HCT116 (cell line): Measurements from ENCODE around the gene KCNK10. TPM values are rescaled to one million over a fixed set of nuclear protein-coding genes. Genes with fewer than 3 reads are reported as not detected.

Experiments
- ATAC-seq: fragments of 200-7000 bp; cut with Tn5 transposase; 2 replicates; pipeline ENCODE4 v1.9.1; 2020; ENCODE audit warnings: mild to moderate bottlenecking, moderate library complexity
- BruUV-seq: library from RNA; stranded (reverse); fragments of 400-500 nt; replicated peaks from 2 replicates; lab custom pipeline; 2021; lab: Mats Ljungman, UMichigan
- CTCF ChIA-PET: fragments of 300-600 bp; sonication (Branson Sonifier 250); formaldehyde crosslinking; loops from one replicate; lab custom pipeline; 2021; ENCODE audit warnings: antibody characterized with exemption; lab: Charles Lee
- POLR2A ChIA-PET: fragments of 300-600, 350-600 bp; sonication (Branson Sonifier 250); formaldehyde crosslinking; loops from one replicate; lab custom pipeline; 2021; ENCODE audit warnings: antibody characterized with exemption; lab: Charles Lee
- RAD21 ChIA-PET, 2 experiments: fragments of 300-600 bp; sonication (Branson Sonifier 250); formaldehyde crosslinking; loops; one replicate each; lab custom pipeline; 2023; ENCODE audit warnings: low total read pairs in 2 of 2; ENCODE audit not compliant: uncharacterized antibody in 2 of 2, unreplicated experiment in 2 of 2, low non-redundant PET in 1 of 2; lab: Charles Lee
- DNase-seq: peaks from one replicate; pipeline ENCODE4 v3.0.0-alpha.2; 2010; ENCODE audit warnings: low read depth, low spot score
- H2AFZ ChIP-seq: fragments of 200-600 bp; shearing (Covaris generic), sonication (generic); 2 replicates; pipeline ENCODE4 v1.6.1; 2017; ENCODE audit warnings: low read depth, mixed run types, mixed read lengths, antibody characterized with exemption, low read length; ENCODE audit not compliant: poor library complexity, severe bottlenecking
- H3K27ac ChIP-seq: 2 replicates; pipeline ENCODE4 v1.5.1; 2012; ENCODE audit warnings: low read depth, low read length
- H3K27me3 ChIP-seq: fragments of 200-600 bp; sonication (generic); 2 replicates; pipeline ENCODE4 v1.6.1; 2016; ENCODE audit warnings: mixed run types, low read length, mixed read lengths; ENCODE audit not compliant: insufficient read depth
- H3K36me3 ChIP-seq, 2 experiments: fragments of 200-500 bp in 1 of 2; fragments of 200-600 bp in 1 of 2; sonication (Bioruptor generic) in 1 of 2; sonication (generic) in 1 of 2; 2 replicates each; pipeline versions ENCODE4 v1.5.1 to v1.6.1; 2014 to 2016; ENCODE audit warnings: low read length in 2 of 2, inconsistent platforms in 1 of 2, mixed read lengths in 1 of 2, mixed run types in 1 of 2; ENCODE audit not compliant: insufficient read depth in 2 of 2, control insufficient read depth in 1 of 2
- H3K4me1 ChIP-seq, 2 experiments: fragments of 200-600 bp in 1 of 2; sonication (generic) in 1 of 2; 2 replicates each; pipeline versions ENCODE4 v1.5.1 to v1.6.1; 2012 to 2017; ENCODE audit warnings: low read length in 2 of 2, inconsistent platforms in 1 of 2, mild to moderate bottlenecking in 1 of 2, mixed read lengths in 1 of 2, mixed run types in 1 of 2, moderate library complexity in 1 of 2; ENCODE audit not compliant: insufficient read depth in 2 of 2, control insufficient read depth in 1 of 2
- H3K4me2 ChIP-seq: fragments of 200-600 bp; sonication (generic); 2 replicates; pipeline ENCODE4 v1.6.1; 2017; ENCODE audit warnings: mixed run types, low read length, mixed read lengths
- H3K4me3 ChIP-seq, 2 experiments: fragments of 200-600 bp in 1 of 2; sonication (generic) in 1 of 2; replicated peaks in 1 of 2; 2 replicates each; pipeline ENCODE4 v1.5.1; 2011 to 2016; ENCODE audit warnings: low read length in 2 of 2, control low read depth in 1 of 2, low read depth in 1 of 2, mild to moderate bottlenecking in 1 of 2, mixed read lengths in 1 of 2, mixed run types in 1 of 2
- H3K79me2 ChIP-seq: fragments of 200-600 bp; sonication (generic); 2 replicates; pipeline ENCODE4 v1.6.1; 2017; ENCODE audit warnings: mild to moderate bottlenecking, mixed run types, low read length, moderate library complexity, mixed read lengths; ENCODE audit not compliant: insufficient read depth
- H3K9ac ChIP-seq: fragments of 200-600 bp; sonication (generic); 2 replicates; pipeline ENCODE4 v1.6.1; 2016; ENCODE audit warnings: low read length, mixed read lengths
- H3K9me2 ChIP-seq: fragments of 200-600 bp; sonication (generic), shearing (Covaris generic); 2 replicates; pipeline ENCODE4 v1.6.1; 2017; ENCODE audit warnings: mixed run types, mild to moderate bottlenecking, moderate library complexity; ENCODE audit not compliant: insufficient read depth
- H3K9me3 ChIP-seq, 2 experiments: fragments of 200-500 bp in 1 of 2; fragments of 200-600 bp in 1 of 2; sonication (Bioruptor generic) in 1 of 2; sonication (generic) in 1 of 2; 2 replicates each; pipeline ENCODE4 v1.6.1; 2014 to 2017; ENCODE audit warnings: low read length in 2 of 2, mixed read lengths in 2 of 2, inconsistent platforms in 1 of 2, low read depth in 1 of 2, mild to moderate bottlenecking in 1 of 2, mixed run types in 1 of 2, moderate library complexity in 1 of 2; ENCODE audit not compliant: control insufficient read depth in 1 of 2, insufficient read depth in 1 of 2
- H4K20me1 ChIP-seq: fragments of 200-600 bp; sonication (generic), shearing (Covaris generic); 2 replicates; pipeline ENCODE4 v1.6.1; 2017; ENCODE audit warnings: mixed run types, mild to moderate bottlenecking, moderate library complexity; ENCODE audit not compliant: insufficient read depth
- CEBPB ChIP-seq: IDR thresholded peaks from 2 replicates; pipeline ENCODE4 v1.6.1; 2012; ENCODE audit warnings: low read depth
- EGR1 ChIP-seq: IDR thresholded peaks from 2 replicates; pipeline ENCODE4 v1.6.1; 2012; ENCODE audit warnings: low read depth
- EZH2 ChIP-seq: fragments of 200-600 bp; sonication (generic); IDR thresholded peaks from 2 replicates; pipeline ENCODE4 v1.6.1; 2017; ENCODE audit warnings: antibody characterized with exemption, mixed run types
- FOSL1 ChIP-seq: IDR thresholded peaks from 2 replicates; pipeline ENCODE4 v1.6.1; 2012; ENCODE audit warnings: low read depth
- REST ChIP-seq: IDR thresholded peaks from 2 replicates; pipeline ENCODE4 v1.6.1; 2012; ENCODE audit warnings: low read depth
- SIN3A ChIP-seq: IDR thresholded peaks from 2 replicates; pipeline ENCODE4 v1.6.1; 2012; ENCODE audit warnings: low read depth
- SRF ChIP-seq: IDR thresholded peaks from 2 replicates; pipeline ENCODE4 v1.6.1; 2012; ENCODE audit warnings: low read depth
- TCF7L2 ChIP-seq: IDR thresholded peaks from 2 replicates; pipeline ENCODE4 v1.7.0; 2011; ENCODE audit warnings: borderline replicate concordance, inconsistent platforms; ENCODE audit not compliant: insufficient read depth, insufficient read length; ENCODE audit errors: extremely low read depth
- ZBTB33 ChIP-seq: IDR thresholded peaks from 2 replicates; pipeline ENCODE4 v1.6.1; 2011; ENCODE audit warnings: mild to moderate bottlenecking, low read length, moderate library complexity; ENCODE audit not compliant: insufficient replicate concordance; ENCODE audit errors: extremely low read depth
- ZNF274 ChIP-seq: fragments of 200-500 bp; sonication (Bioruptor generic); IDR thresholded peaks from 2 replicates; pipeline ENCODE4 v1.6.1; 2014; ENCODE audit warnings: mild to moderate bottlenecking, low read depth, low read length, inconsistent platforms
- intact Hi-C: fragments of 100-400 bp; cut with micrococcal nuclease; formaldehyde crosslinking; loops from 2 replicates; pipeline ENCODE4 v1.10.0; 2022
- total RNA-seq: library from RNA; stranded (reverse); gene quantifications from one replicate; pipeline ENCODE4 v1.2.1, GENCODE V29; 2021; ENCODE audit not compliant: unreplicated experiment
- TF ChIP-seq, protein P1 (sequence below): IDR thresholded peaks from 2 replicates; pipeline ENCODE4 v1.6.1; 2012

KCNK10 gene
- total RNA-seq, 1 experiment from 2014 or later = not detected

- Histone ChIP-seq H3K9ac (no peak overlapping the region), H3K36me3 (no peaks in the 10 kb centered on the region), H3K27me3 (peaks cover 3% of the 10 kb centered on the region; the same call in 1 of the 2 replicates), H2AFZ (no peak overlapping the region), H3K9me2 (no peaks in the 10 kb centered on the region), H3K79me2 (no peaks in the 10 kb centered on the region), H3K4me1 (no peaks in the 10 kb centered on the region), H3K4me3 (no peak overlapping the region), H3K27ac (no peak overlapping the region), H3K9me3 (no peaks in the 10 kb centered on the region), H3K4me2 (no peak overlapping the region), H4K20me1 (no peaks in the 10 kb centered on the region)
- BruUV-seq = no TSS peak
- ChIA-PET CTCF (no interaction called here), POLR2A (no interaction called here), RAD21 (no interaction called here)
- DNase-seq = no peak
- no peak for ATAC-seq
- intact Hi-C loops = no loop called here
- TF ChIP-seq ZBTB33 = no peak
- TF ChIP-seq EGR1 = no peak
- TF ChIP-seq REST = no peak
- TF ChIP-seq FOSL1 = no peak
- TF ChIP-seq SIN3A = no peak
- TF ChIP-seq EZH2 = no peak
- no peak for TF ChIP-seq SRF
- no peak for TF ChIP-seq ZNF274
- TF ChIP-seq, protein P1, sequence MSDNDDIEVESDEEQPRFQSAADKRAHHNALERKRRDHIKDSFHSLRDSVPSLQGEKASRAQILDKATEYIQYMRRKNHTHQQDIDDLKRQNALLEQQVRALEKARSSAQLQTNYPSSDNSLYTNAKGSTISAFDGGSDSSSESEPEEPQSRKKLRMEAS = no peak
- no peak for TF ChIP-seq CEBPB
- TF ChIP-seq TCF7L2 = no peak
Measured at GRCh38 chr14:88269806-88270420, 53.2 kb downstream of the KCNK10 start.
